ENCODE results near the gene KDM6B. TPM values are rescaled to one million over a fixed set of nuclear protein-coding genes. Genes with fewer than 3 reads are reported as not detected.

Gene KDM6B
- polyA plus RNA-seq, 1 donor from 2014 or later = 2.5 TPM

GRCh38 chr17:7852262-7852670, 18.2 kb downstream of the KDM6B start:
- no peak for TF ChIP-seq EP300 (conservative IDR thresholded peaks at IDR 0.05; ENCODE audit: poor library complexity, severe bottlenecking)
- TF ChIP-seq MXI1 (conservative IDR thresholded peaks at IDR 0.05; ENCODE audit: poor library complexity, severe bottlenecking) = no peak
- no peak for TF ChIP-seq RAD21 (conservative IDR thresholded peaks at IDR 0.05)
- TF ChIP-seq, protein P1, sequence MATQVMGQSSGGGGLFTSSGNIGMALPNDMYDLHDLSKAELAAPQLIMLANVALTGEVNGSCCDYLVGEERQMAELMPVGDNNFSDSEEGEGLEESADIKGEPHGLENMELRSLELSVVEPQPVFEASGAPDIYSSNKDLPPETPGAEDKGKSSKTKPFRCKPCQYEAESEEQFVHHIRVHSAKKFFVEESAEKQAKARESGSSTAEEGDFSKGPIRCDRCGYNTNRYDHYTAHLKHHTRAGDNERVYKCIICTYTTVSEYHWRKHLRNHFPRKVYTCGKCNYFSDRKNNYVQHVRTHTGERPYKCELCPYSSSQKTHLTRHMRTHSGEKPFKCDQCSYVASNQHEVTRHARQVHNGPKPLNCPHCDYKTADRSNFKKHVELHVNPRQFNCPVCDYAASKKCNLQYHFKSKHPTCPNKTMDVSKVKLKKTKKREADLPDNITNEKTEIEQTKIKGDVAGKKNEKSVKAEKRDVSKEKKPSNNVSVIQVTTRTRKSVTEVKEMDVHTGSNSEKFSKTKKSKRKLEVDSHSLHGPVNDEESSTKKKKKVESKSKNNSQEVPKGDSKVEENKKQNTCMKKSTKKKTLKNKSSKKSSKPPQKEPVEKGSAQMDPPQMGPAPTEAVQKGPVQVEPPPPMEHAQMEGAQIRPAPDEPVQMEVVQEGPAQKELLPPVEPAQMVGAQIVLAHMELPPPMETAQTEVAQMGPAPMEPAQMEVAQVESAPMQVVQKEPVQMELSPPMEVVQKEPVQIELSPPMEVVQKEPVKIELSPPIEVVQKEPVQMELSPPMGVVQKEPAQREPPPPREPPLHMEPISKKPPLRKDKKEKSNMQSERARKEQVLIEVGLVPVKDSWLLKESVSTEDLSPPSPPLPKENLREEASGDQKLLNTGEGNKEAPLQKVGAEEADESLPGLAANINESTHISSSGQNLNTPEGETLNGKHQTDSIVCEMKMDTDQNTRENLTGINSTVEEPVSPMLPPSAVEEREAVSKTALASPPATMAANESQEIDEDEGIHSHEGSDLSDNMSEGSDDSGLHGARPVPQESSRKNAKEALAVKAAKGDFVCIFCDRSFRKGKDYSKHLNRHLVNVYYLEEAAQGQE (IDR thresholded peaks at IDR 0.05; ENCODE audit: borderline replicate concordance) = no peak
- TF ChIP-seq EZH2 (IDR thresholded peaks at IDR 0.05; ENCODE audit: borderline replicate concordance, insufficient read depth, low read length, poor library complexity, severe bottlenecking) = no peak
- no peak for TF ChIP-seq CTCF (IDR thresholded peaks at IDR 0.05; ENCODE audit: poor library complexity, severe bottlenecking)
- TF ChIP-seq TAF1 (IDR thresholded peaks at IDR 0.05; ENCODE audit: low read depth) = no peak
- TF ChIP-seq POLR2AphosphoS5 (IDR thresholded peaks at IDR 0.05) = no peak
- no peak for TF ChIP-seq SMC3 (conservative IDR thresholded peaks at IDR 0.05; ENCODE audit: poor library complexity)
- peak overlapping the region; percentile 9 for H3K9ac ChIP-seq (ENCODE audit: low read length)
- H3K27me3 ChIP-seq (ENCODE audit: insufficient read depth, low read depth, low read length) = no peaks in the 10 kb centered on the region
- peaks cover 15% of the 10 kb centered on the region for H3F3A ChIP-seq (ENCODE audit: insufficient read depth, low read length, poor library complexity, severe bottlenecking)
- H3K9me3 ChIP-seq (ENCODE audit: low read length) = no peaks in the 10 kb centered on the region
- H3K9me2 ChIP-seq (ENCODE audit: insufficient read depth, low read length) = no peaks in the 10 kb centered on the region
- H3K36me3 ChIP-seq (ENCODE audit: insufficient read depth, low read length) = peaks cover 8% of the 10 kb centered on the region
- H4K20me1 ChIP-seq (ENCODE audit: insufficient read depth) = peaks cover 43% of the 10 kb centered on the region
- H3K4me2 ChIP-seq (ENCODE audit: low read length) = no peak overlapping the region
- H3K4me3 ChIP-seq (ENCODE audit: low read length) = peak overlapping the region; percentile 39
- peaks cover 4% of the 10 kb centered on the region for H3K79me2 ChIP-seq (replicated peaks; ENCODE audit: insufficient read depth, low read length)
- H2AFZ ChIP-seq (ENCODE audit: low read depth, low read length) = no peak overlapping the region
- H3K27ac ChIP-seq (ENCODE audit: low read length) = peak overlapping the region; percentile 30

- peaks cover 15% of the 10 kb centered on the region for H3F3A ChIP-seq (ENCODE audit: insufficient read depth, low read length, poor library complexity, severe bottlenecking)
- no peaks in the 10 kb centered on the region for H3K9me2 ChIP-seq (ENCODE audit: insufficient read depth, low read length)
- H3K4me3 ChIP-seq (ENCODE audit: low read length) = no peak overlapping the region
- no peak overlapping the region for H3K9ac ChIP-seq (ENCODE audit: low read length)
- no peak overlapping the region for H3K4me2 ChIP-seq (ENCODE audit: low read length)
- peaks cover 8% of the 10 kb centered on the region for H3K36me3 ChIP-seq (ENCODE audit: insufficient read depth, low read length)
- H3K79me2 ChIP-seq (replicated peaks; ENCODE audit: insufficient read depth, low read length) = peaks cover 4% of the 10 kb centered on the region
- no peaks in the 10 kb centered on the region for H3K9me3 ChIP-seq (ENCODE audit: low read length)
- H2AFZ ChIP-seq (ENCODE audit: low read depth, low read length) = no peak overlapping the region
- H4K20me1 ChIP-seq (ENCODE audit: insufficient read depth) = peaks cover 38% of the 10 kb centered on the region
- TF ChIP-seq CTCF (IDR thresholded peaks at IDR 0.05; ENCODE audit: poor library complexity, severe bottlenecking) = no peak
- TF ChIP-seq EZH2 (IDR thresholded peaks at IDR 0.05; ENCODE audit: borderline replicate concordance, insufficient read depth, low read length, poor library complexity, severe bottlenecking) = no peak
- no peak for TF ChIP-seq TAF1 (IDR thresholded peaks at IDR 0.05; ENCODE audit: low read depth)
- TF ChIP-seq, protein P1 (IDR thresholded peaks at IDR 0.05; ENCODE audit: borderline replicate concordance) = no peak
- TF ChIP-seq SMC3 (conservative IDR thresholded peaks at IDR 0.05; ENCODE audit: poor library complexity) = no peak
- no peak for TF ChIP-seq RAD21 (conservative IDR thresholded peaks at IDR 0.05)
- no peak for TF ChIP-seq MXI1 (conservative IDR thresholded peaks at IDR 0.05; ENCODE audit: poor library complexity, severe bottlenecking)
- TF ChIP-seq POLR2AphosphoS5 (IDR thresholded peaks at IDR 0.05) = no peak
- TF ChIP-seq EP300 (conservative IDR thresholded peaks at IDR 0.05; ENCODE audit: poor library complexity, severe bottlenecking) = no peak
- no peak overlapping the region for H3K27ac ChIP-seq (ENCODE audit: low read length)
- H3K27me3 ChIP-seq (ENCODE audit: insufficient read depth, low read depth, low read length) = no peaks in the 10 kb centered on the region
Measured at GRCh38 chr17:7852919-7853690, 19.1 kb downstream of the KDM6B start.

Data from neural cell (in vitro differentiated cells).